ENCODE measurements around the gene TMEM245.
A peak's percentile ranks its signal among the peaks of the same experiment; 100 is the strongest.
"Not testable (repeated sequence)": the region's sequence is repeated elsewhere in the genome, so short reads cannot be mapped to it uniquely, and the experiment has no call there.

The TMEM245 gene

DNA sequence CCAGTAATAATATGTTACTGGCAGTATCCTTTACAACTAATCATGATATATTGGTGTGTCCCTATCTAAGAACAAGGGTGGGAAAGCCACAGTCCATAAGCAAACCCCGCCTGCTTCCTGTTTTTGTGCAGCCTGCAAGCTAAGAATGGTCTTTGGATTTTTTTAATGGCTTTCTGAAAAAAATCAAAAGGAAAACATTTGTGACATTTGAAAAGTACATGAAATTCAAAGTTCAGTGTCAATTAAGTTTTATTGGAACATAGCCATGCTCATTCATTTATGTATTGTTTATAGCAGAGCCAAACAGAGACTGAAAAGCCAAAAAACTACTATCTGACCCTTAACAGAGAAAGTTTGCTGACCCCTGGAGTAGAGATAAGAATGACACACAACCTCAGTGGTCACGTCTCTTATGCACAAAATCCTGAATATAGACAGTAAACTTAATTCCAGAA is 12.8 kb upstream of the TMEM245 start:
- peak; percentile 56 for DNase-seq (ENCODE audit: low read depth)
- no peak overlapping the region for H3K4me3 ChIP-seq (ENCODE audit: low read depth, low read length)
- no peak for TF ChIP-seq MYC (IDR thresholded peaks at IDR 0.05; ENCODE audit: low read depth, low read length)
- TF ChIP-seq, protein P1, sequence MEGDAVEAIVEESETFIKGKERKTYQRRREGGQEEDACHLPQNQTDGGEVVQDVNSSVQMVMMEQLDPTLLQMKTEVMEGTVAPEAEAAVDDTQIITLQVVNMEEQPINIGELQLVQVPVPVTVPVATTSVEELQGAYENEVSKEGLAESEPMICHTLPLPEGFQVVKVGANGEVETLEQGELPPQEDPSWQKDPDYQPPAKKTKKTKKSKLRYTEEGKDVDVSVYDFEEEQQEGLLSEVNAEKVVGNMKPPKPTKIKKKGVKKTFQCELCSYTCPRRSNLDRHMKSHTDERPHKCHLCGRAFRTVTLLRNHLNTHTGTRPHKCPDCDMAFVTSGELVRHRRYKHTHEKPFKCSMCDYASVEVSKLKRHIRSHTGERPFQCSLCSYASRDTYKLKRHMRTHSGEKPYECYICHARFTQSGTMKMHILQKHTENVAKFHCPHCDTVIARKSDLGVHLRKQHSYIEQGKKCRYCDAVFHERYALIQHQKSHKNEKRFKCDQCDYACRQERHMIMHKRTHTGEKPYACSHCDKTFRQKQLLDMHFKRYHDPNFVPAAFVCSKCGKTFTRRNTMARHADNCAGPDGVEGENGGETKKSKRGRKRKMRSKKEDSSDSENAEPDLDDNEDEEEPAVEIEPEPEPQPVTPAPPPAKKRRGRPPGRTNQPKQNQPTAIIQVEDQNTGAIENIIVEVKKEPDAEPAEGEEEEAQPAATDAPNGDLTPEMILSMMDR (IDR thresholded peaks at IDR 0.05; ENCODE audit: low read depth, low read length): peak; percentile 14

DNA sequence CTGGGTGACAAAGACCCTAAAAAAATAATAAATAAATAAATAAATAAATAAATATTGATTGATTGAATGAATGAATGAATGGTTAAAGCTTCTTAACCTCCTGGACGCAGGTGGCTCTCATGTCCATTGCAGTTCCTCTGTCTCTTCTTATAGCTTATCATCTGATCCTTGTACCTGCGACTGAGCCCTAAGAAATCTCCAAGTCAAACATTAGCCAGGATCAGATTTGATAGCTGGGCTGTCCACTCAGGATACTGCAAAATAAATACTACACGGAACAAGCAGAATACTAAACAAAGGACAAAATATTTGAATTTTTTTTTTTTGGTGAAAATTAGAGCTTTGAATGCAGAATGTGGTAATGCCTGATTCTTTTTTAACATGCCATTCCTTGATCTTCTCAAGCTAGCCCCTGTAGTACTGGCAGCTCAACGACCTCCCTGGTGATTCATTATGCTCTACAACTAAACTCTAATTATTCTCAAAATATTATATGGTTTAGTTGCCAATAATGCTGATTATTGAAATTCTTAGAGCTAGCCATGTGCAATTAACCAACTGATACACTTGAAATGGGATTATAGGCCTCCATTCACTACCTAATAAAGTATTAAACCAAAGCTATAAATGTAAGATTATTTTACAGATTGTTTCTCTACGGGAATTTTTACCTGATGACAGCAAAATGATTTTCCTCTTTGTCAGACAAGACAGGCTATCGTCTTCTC is 9.9 kb upstream of the TMEM245 start:
- DNase-seq (ENCODE audit: low read depth): no peak
- TF ChIP-seq, protein P2, sequence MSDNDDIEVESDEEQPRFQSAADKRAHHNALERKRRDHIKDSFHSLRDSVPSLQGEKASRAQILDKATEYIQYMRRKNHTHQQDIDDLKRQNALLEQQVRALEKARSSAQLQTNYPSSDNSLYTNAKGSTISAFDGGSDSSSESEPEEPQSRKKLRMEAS (IDR thresholded peaks at IDR 0.05; ENCODE audit: low read depth, low read length): no peak
- TF ChIP-seq, protein P1 (IDR thresholded peaks at IDR 0.05; ENCODE audit: low read depth, low read length): no peak
- TF ChIP-seq POLR2A (IDR thresholded peaks at IDR 0.05; ENCODE audit: extremely low read depth, insufficient read length) (no peak), MYC (IDR thresholded peaks at IDR 0.05; ENCODE audit: low read depth, low read length) (no peak)
- H3K4me3 ChIP-seq (ENCODE audit: low read depth, low read length): no peak overlapping the region

DNA sequence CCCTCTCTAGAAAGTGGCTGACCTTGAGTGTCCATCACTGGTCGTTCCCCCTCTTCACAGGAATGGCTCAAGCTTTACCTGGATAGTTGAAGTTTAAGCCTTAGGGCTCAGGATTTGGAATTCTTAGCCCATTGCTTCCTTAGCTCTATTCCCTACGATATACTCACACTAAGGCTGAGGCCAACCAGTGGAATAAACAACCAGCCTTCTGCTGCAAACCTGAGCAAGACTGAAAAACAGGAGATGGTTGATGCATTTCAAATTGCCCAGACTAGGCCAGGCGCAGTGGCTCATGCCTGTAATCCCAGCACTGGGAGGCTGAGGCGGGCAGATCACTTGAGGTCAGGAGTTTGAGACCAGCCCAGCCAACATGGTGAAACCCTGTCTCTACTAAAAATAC is 6.9 kb upstream of the TMEM245 start:
- H3K4me3 ChIP-seq (ENCODE audit: low read depth, low read length); DNase-seq (ENCODE audit: low read depth): not testable (repeated sequence)

DNA sequence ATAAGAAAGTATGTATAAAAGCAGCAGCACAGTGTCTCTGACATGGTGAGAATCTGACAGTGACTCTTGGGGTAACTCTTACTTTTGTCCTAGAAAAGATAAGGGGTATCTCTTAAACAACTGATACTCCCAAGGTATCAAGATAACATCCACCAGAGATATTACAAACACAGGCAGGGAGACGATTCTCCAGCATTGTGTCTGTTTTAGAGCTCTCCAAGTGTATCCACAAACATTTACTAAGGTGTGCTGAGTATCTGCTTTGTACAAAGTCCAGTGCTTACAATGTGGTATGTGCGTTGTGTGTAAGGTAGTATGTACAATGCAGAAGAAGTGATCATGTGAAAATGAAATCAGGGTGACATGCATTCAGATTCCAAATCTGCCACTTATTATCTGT is 4.4 kb upstream of the TMEM245 start:
- no peak overlapping the region for H3K4me3 ChIP-seq (ENCODE audit: low read depth, low read length)
- DNase-seq (ENCODE audit: low read depth): no peak
- no peak for TF ChIP-seq MYC (IDR thresholded peaks at IDR 0.05; ENCODE audit: low read depth, low read length)
- TF ChIP-seq, protein P1 (IDR thresholded peaks at IDR 0.05; ENCODE audit: low read depth, low read length): no peak
- TF ChIP-seq POLR2A (IDR thresholded peaks at IDR 0.05; ENCODE audit: extremely low read depth, insufficient read length): no peak
- TF ChIP-seq, protein P2 (IDR thresholded peaks at IDR 0.05; ENCODE audit: low read depth, low read length): no peak

DNA sequence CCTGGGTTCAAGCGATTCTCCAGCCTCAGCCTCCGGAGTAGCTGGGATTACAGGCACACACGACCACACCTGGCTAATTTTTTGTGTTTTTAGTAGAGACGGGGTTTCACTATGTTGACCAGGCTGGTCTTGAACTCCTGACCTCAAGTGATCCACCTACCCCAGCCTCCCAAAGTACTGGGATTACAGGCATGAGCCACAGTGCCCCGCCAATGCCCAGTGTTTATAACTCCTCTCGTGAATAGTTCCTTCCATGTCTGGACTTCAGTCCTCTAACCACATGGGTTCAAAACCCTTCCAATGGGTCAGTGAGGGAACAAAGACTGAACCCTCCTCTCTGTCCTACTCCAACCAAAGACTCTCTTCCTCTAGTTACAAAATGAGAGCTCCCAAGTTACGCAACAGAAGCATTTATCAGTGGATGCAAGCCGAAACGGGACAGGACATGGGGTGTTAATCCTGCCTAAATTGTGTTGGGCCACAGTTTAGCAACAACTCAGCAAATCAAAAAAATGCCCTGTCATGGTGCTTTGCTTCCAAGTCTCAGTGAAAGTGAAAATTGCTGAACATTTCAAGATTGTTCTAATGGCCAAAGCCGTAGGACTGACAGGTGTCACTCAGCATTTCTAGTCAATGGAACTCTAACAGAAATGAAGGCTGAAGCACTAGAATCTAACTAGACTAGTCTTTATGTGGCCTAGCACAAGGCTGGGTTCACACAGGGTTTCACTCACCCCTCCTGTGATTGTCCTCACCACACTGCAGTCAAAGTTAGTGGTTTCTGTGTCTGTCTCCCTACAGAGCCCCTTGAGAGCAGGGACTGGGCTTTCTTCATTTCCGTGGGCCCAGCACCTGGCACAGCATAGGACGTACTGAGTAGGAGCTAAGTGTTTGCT is 3.2 kb upstream of the TMEM245 start:
- H3K4me3 ChIP-seq (ENCODE audit: low read depth, low read length): peak overlapping the region; percentile 30
- DNase-seq (ENCODE audit: low read depth): peak; percentile 91
- TF ChIP-seq, protein P1 (IDR thresholded peaks at IDR 0.05; ENCODE audit: low read depth, low read length): no peak
- no peak for TF ChIP-seq POLR2A (IDR thresholded peaks at IDR 0.05; ENCODE audit: extremely low read depth, insufficient read length)
- TF ChIP-seq, protein P2 (IDR thresholded peaks at IDR 0.05; ENCODE audit: low read depth, low read length): no peak
- no peak for TF ChIP-seq MYC (IDR thresholded peaks at IDR 0.05; ENCODE audit: low read depth, low read length)

DNA sequence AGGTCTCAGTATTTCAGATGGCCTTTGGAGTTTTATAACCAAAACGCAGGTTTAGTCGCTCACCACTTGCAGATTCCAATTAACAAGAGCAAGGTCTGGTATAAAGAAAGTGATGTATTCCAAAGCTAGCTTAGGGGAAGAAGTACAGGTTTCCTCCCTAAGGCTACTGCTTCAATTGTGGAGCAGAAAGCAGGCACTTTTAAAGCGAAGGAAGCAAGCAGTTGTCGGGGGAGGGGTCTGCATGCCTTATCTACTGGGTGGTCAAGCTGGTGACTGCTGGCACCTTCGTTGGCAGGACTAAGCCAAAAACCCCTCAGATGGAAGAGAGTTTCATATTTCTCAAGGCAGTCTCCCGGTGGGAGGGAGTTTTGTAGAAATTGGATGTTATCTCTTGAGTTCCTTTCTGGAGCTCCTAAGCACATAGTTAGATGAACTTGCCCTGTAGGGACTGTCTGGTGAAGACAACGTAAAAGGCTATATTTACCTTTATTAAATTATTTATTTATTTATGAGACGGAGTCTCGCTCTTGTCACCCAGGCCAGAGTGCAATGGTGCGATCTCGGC is 1.6 kb upstream of the TMEM245 start:
- TF ChIP-seq MYC (IDR thresholded peaks at IDR 0.05; ENCODE audit: low read depth, low read length) (no peak), POLR2A (IDR thresholded peaks at IDR 0.05; ENCODE audit: extremely low read depth, insufficient read length) (no peak)
- TF ChIP-seq, protein P1 (IDR thresholded peaks at IDR 0.05; ENCODE audit: low read depth, low read length): no peak
- TF ChIP-seq, protein P2 (IDR thresholded peaks at IDR 0.05; ENCODE audit: low read depth, low read length): no peak
- no peak overlapping the region for H3K4me3 ChIP-seq (ENCODE audit: low read depth, low read length)
- no peak for DNase-seq (ENCODE audit: low read depth)
